Lung (tissue), 12 donors: ENCODE data around the gene GRM8. TPM values are rescaled to one million over a fixed set of nuclear protein-coding genes. Genes with fewer than 3 reads are reported as not detected.

ENCODE experiments used
- ATAC-seq: fragments of 200-7000 bp; cut with Tn5 transposase; one replicate; pipeline ENCODE4 v1.9.1; 2020; ENCODE audit warnings: moderate number of reproducible peaks; ENCODE audit not compliant: insufficient read depth, low FRiP score
- DNase-seq, 3 donors: peaks; one replicate each; pipeline ENCODE4 v3.0.0-alpha.2; 2013 to 2017
- H3K27ac ChIP-seq, 2 donors: one replicate each; pipeline ENCODE4 v1.5.1; 2013; ENCODE audit warnings: mild to moderate bottlenecking in 2 of 2, moderate library complexity in 2 of 2, control low read depth in 1 of 2, inconsistent platforms in 1 of 2, low read depth in 1 of 2, low read length in 1 of 2
- H3K27me3 ChIP-seq, 3 donors: one replicate each; pipeline ENCODE4 v1.5.1; 2013; ENCODE audit warnings: low read length in 2 of 3; ENCODE audit not compliant: control insufficient read depth in 3 of 3, insufficient read depth in 3 of 3
- H3K36me3 ChIP-seq, 4 donors: one replicate each; pipeline ENCODE4 v1.5.1; 2013; ENCODE audit warnings: low read length in 4 of 4, mild to moderate bottlenecking in 1 of 4, moderate library complexity in 1 of 4; ENCODE audit not compliant: control insufficient read depth in 4 of 4, insufficient read depth in 4 of 4
- H3K4me1 ChIP-seq, 5 donors: one replicate each; pipeline ENCODE4 v1.5.1; 2013; ENCODE audit warnings: low read length in 5 of 5, mild to moderate bottlenecking in 2 of 5, moderate library complexity in 1 of 5; ENCODE audit not compliant: control insufficient read depth in 5 of 5, insufficient read depth in 5 of 5
- H3K4me3 ChIP-seq: one replicate; pipeline ENCODE4 v1.5.1; 2013; ENCODE audit warnings: mild to moderate bottlenecking, control low read depth, moderate library complexity
- H3K9ac ChIP-seq, 2 donors: one replicate each; pipeline ENCODE4 v1.5.1; 2013; ENCODE audit warnings: low read length in 2 of 2, control low read depth in 1 of 2; ENCODE audit not compliant: insufficient read depth in 1 of 2
- H3K9me3 ChIP-seq, 4 donors: one replicate each; pipeline ENCODE4 v1.5.1; 2013; ENCODE audit warnings: low read length in 3 of 4, mild to moderate bottlenecking in 1 of 4, moderate library complexity in 1 of 4; ENCODE audit not compliant: control insufficient read depth in 4 of 4, insufficient read depth in 3 of 4
- WGBS, 2 donors: extraction: QIAGEN DNeasy Blood & Tissue Kit; methylation state at CpG; one replicate each; pipeline ENCODE4 v1.1.7; 2013; 5-methylcytosine and 5-hydroxymethylcytosine counted together
- polyA plus RNA-seq, 2 donors: library from polyadenylated mRNA; stranded (reverse); fragments of 200-250 nt; gene quantifications; one replicate each; pipeline ENCODE4 v1.2.1, GENCODE V29; 2013
- total RNA-seq, 2 donors: library from RNA; depleted of rRNA in 1 of 2; stranded (reverse); fragments of >200 nt in 1 of 2; gene quantifications; one replicate each; pipeline ENCODE4 v1.2.1, GENCODE V29; 2014 to 2021
- TF ChIP-seq, protein P1 (sequence below): IDR thresholded peaks from 2 replicates; pipeline ENCODE4 v1.5.1; 2012; ENCODE audit warnings: mild to moderate bottlenecking; ENCODE audit errors: control extremely low read depth, extremely low read depth
- donor health status: control.
- donor health status: control.
- donor health status: Bipolar disorder and iron deficiency.
- donor health status: healthy.
- donor health status: DM: yes; HTN: yes; CAD: no.

The GRM8 gene
- total and polyA plus RNA-seq, 4 donors: 0.01 to 0.83 (median 0.24) TPM; not detected in 1

DNA sequence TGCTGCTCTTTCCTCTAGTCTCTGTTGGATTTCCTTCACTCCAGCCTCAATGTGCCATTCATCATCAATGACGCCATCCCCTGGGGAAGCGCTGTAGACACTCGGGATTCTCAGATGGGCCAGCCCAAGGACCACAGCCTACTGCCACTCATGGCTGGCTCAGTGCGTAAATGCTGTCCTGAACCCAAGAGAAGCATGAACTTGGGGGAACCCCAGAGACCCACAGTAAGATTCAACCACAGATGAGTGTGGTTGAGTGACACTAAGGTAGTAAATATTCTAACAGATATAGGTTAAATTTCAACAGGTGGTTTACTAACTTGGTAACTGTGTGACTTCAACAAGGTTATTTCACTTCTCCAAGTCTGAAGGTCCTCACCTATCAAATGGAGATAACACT, 304.1 kb downstream of the GRM8 start:
- ATAC-seq: no peak

DNA sequence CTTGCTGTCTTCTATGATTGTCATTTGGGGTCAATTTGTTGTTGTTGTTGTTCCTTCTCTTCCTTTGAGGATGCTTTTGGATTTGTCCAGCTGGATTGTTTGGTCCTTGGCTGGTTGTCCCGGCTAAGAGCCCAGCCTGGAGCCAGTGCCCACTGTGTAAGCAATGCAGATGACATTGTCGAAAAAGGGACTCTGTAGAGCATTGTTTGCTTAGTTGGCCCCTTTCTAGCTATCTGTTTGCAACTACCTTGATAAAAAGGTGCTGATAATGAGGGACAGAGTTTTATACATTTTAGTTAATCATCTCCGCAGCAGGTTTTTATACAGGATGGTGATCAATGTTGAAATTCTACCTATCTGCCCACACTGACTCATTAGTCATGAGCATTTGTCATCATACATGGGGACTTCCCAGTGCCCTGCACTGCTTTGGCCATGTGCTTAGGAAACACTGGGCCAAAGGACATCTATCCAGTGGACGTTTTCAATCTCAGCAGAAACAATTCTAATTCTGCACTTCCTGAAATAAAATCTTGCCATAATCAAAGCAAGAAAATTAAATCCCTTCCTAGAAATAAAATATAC, 311.9 kb downstream of the GRM8 start:
- no peak overlapping the region for H3K27ac ChIP-seq
- ATAC-seq (no peak), DNase-seq (no peak)
- whole genome bisulfite sequencing, 2 donors: 78 to 84% methylated on average over 4 of the region's 4 CpGs
- no peak overlapping the region for H3K9ac ChIP-seq
- no peaks in the 10 kb centered on the region for H3K36me3 ChIP-seq
- TF ChIP-seq, protein P1, sequence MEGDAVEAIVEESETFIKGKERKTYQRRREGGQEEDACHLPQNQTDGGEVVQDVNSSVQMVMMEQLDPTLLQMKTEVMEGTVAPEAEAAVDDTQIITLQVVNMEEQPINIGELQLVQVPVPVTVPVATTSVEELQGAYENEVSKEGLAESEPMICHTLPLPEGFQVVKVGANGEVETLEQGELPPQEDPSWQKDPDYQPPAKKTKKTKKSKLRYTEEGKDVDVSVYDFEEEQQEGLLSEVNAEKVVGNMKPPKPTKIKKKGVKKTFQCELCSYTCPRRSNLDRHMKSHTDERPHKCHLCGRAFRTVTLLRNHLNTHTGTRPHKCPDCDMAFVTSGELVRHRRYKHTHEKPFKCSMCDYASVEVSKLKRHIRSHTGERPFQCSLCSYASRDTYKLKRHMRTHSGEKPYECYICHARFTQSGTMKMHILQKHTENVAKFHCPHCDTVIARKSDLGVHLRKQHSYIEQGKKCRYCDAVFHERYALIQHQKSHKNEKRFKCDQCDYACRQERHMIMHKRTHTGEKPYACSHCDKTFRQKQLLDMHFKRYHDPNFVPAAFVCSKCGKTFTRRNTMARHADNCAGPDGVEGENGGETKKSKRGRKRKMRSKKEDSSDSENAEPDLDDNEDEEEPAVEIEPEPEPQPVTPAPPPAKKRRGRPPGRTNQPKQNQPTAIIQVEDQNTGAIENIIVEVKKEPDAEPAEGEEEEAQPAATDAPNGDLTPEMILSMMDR: no peak
- H3K27me3 ChIP-seq: no peaks in the 10 kb centered on the region
- H3K9me3 ChIP-seq: no peaks in the 10 kb centered on the region
- H3K4me3 ChIP-seq: no peak overlapping the region
- H3K4me1 ChIP-seq: no peaks in the 10 kb centered on the region

More for the DNA sequence above, 304.1 kb downstream of the GRM8 start:
- no peaks in the 10 kb centered on the region for H3K4me1 ChIP-seq
- 87 to 89% methylated on average over 4 of the region's 4 CpGs for WGBS, 2 donors
- TF ChIP-seq, protein P1: no peak
- H3K9me3 ChIP-seq: no peaks in the 10 kb centered on the region
- H3K4me3 ChIP-seq: no peak overlapping the region
- no peak for DNase-seq
- no peaks in the 10 kb centered on the region for H3K36me3 ChIP-seq
- H3K9ac ChIP-seq: no peak overlapping the region
- H3K27me3 ChIP-seq: no peaks in the 10 kb centered on the region
- H3K27ac ChIP-seq: no peak overlapping the region

DNA sequence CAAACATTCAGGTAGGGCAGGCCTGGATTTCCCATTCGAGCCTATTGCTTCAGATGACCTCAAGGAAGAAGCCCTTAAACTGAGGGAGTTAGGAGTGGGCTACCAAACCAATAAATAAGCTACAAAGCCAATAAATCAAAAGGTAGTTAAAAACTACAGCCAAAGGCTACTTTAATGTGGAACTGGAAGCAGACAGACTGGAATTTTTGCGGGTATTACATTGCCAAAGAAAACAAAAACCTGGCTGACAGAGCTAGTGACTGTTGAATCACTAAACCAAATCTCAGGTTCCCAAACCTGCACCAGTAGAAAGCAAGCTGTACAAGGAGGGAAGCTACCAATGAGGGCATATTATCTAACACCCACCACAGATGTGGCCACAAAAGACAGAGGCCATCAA, 315.6 kb downstream of the GRM8 start:
- TF ChIP-seq, protein P1: no peak
- Histone ChIP-seq H3K36me3 (no peaks in the 10 kb centered on the region), H3K4me1 (no peaks in the 10 kb centered on the region), H3K9ac (no peak overlapping the region), H3K27me3 (no peaks in the 10 kb centered on the region), H3K4me3 (no peak overlapping the region), H3K9me3 (no peaks in the 10 kb centered on the region), H3K27ac (no peak overlapping the region)
- 58 to 85% methylated on average over 2 of the region's 2 CpGs for WGBS, 2 donors
- ATAC-seq (no peak), DNase-seq (no peak)

DNA sequence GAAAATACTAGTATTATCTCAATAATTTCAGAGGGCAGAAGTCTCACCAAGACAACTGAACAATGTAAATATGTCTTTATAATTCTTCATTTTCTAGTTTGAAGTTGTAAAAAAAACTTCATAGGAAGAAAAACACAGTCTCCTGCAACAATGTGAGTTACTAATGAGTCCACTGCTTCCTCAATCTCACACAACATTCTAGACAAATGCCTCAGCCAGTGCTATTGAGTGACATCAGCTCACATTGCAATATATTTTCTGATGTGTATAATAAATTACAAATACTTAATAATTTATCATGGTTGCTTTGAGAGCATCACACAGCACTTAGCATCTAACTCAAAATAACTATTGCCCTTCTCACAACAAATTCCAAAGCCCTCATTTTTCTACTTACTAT, 321.2 kb downstream of the GRM8 start:
- Histone ChIP-seq H3K4me1 (no peaks in the 10 kb centered on the region), H3K27ac (no peak overlapping the region), H3K4me3 (no peak overlapping the region), H3K36me3 (no peaks in the 10 kb centered on the region), H3K9ac (no peak overlapping the region), H3K9me3 (no peaks in the 10 kb centered on the region), H3K27me3 (no peaks in the 10 kb centered on the region)
- ATAC-seq (no peak), DNase-seq (no peak)
- TF ChIP-seq, protein P1: no peak
